HepG2 (cell line): ENCODE results near the gene GOT1. TPM values are rescaled to one million over a fixed set of nuclear protein-coding genes. Genes with fewer than 3 reads are reported as not detected.

ENCODE experiments used
- ARNT ChIP-seq: fragments of 450-650 bp; IDR thresholded peaks from 2 replicates; pipeline ENCODE4 v1.6.1; 2017
- ATF5 ChIP-seq: sonication (generic); formaldehyde crosslinking; IDR thresholded peaks from 2 replicates; pipeline ENCODE4 v1.4.0; 2020; ENCODE audit warnings: mild to moderate bottlenecking, low read depth, missing genetic modification reagents
- CEBPB ChIP-seq: IDR thresholded peaks from 2 replicates; pipeline ENCODE4 v1.6.1; 2011; ENCODE audit warnings: low read depth, low read length, improper control_type of control experiment, borderline replicate concordance
- MAZ ChIP-seq, 2 experiments: sonication (generic) in 1 of 2; formaldehyde crosslinking in 1 of 2; IDR thresholded peaks; 2 replicates each; pipeline versions ENCODE4 v1.5.0 to v1.6.1; 2012 to 2020; ENCODE audit warnings: low read depth in 2 of 2, mild to moderate bottlenecking in 2 of 2, borderline replicate concordance in 1 of 2, improper control_type of control experiment in 1 of 2, low read length in 1 of 2, missing genetic modification reagents in 1 of 2, moderate library complexity in 1 of 2
- SALL1 ChIP-seq: sonication (generic); formaldehyde crosslinking; IDR thresholded peaks from 2 replicates; pipeline ENCODE4 v1.8.0; 2022; ENCODE audit warnings: mild to moderate bottlenecking, missing genetic modification reagents
- SRSF1 ChIP-seq: fragments of 200-400 bp; formaldehyde crosslinking; optimal IDR thresholded peaks from 2 replicates; pipeline ENCODE3; 2017; ENCODE audit warnings: mild to moderate bottlenecking, low read depth, low read length, moderate library complexity
- THAP11 ChIP-seq: IDR thresholded peaks from 2 replicates; pipeline ENCODE4 v1.6.1; 2016; ENCODE audit warnings: missing biosample characterization, missing genetic modification reagents
- ZC3H4 ChIP-seq: sonication (generic); formaldehyde crosslinking; IDR thresholded peaks from 2 replicates; pipeline ENCODE4 v1.4.0; 2020; ENCODE audit warnings: missing genetic modification reagents, borderline replicate concordance
- ZNF160 ChIP-seq: sonication (generic); formaldehyde crosslinking; IDR thresholded peaks from 2 replicates; pipeline ENCODE4 v1.8.0; 2022; ENCODE audit warnings: mild to moderate bottlenecking, inconsistent platforms, missing genetic modification reagents
- ZNF18 ChIP-seq: sonication (generic); formaldehyde crosslinking; IDR thresholded peaks from 2 replicates; pipeline ENCODE4 v1.8.0; 2022; ENCODE audit warnings: mild to moderate bottlenecking, missing genetic modification reagents; ENCODE audit not compliant: insufficient replicate concordance
- ZNF292 ChIP-seq: sonication (generic); formaldehyde crosslinking; IDR thresholded peaks from 2 replicates; pipeline ENCODE4 v1.8.1; 2022; ENCODE audit warnings: mild to moderate bottlenecking, low read depth, missing genetic modification reagents, borderline replicate concordance
- ZNF337 ChIP-seq: sonication (generic); formaldehyde crosslinking; IDR thresholded peaks from 2 replicates; pipeline ENCODE4 v1.5.1; 2020; ENCODE audit warnings: missing genetic modification reagents, low read depth, mild to moderate bottlenecking, borderline replicate concordance
- ZNF33A ChIP-seq: sonication (generic); formaldehyde crosslinking; IDR thresholded peaks from 2 replicates; pipeline ENCODE4 v1.5.1; 2020; ENCODE audit warnings: missing genetic modification reagents, mild to moderate bottlenecking, moderate library complexity, borderline replicate concordance
- ZNF441 ChIP-seq: sonication (generic); formaldehyde crosslinking; IDR thresholded peaks from 2 replicates; pipeline ENCODE4 v1.7.0; 2021; ENCODE audit warnings: missing genetic modification reagents, borderline replicate concordance
- ZNF451 ChIP-seq: sonication (generic); formaldehyde crosslinking; IDR thresholded peaks from 2 replicates; pipeline ENCODE4 v1.5.0; 2020; ENCODE audit warnings: mild to moderate bottlenecking, missing genetic modification reagents
- ZNF496 ChIP-seq: sonication (generic); formaldehyde crosslinking; IDR thresholded peaks from 2 replicates; pipeline ENCODE4 v1.8.1; 2023; ENCODE audit warnings: mild to moderate bottlenecking, moderate library complexity, missing genetic modification reagents; ENCODE audit not compliant: insufficient replicate concordance
- ZNF501 ChIP-seq: sonication (generic); formaldehyde crosslinking; IDR thresholded peaks from 2 replicates; pipeline ENCODE4 v1.5.1; 2020; ENCODE audit warnings: mild to moderate bottlenecking, moderate library complexity, missing genetic modification reagents
- ZNF530 ChIP-seq: sonication (generic); formaldehyde crosslinking; IDR thresholded peaks from 2 replicates; pipeline ENCODE4 v1.5.0; 2020; ENCODE audit warnings: low read depth, mild to moderate bottlenecking, missing genetic modification reagents
- ZNF546 ChIP-seq: sonication (generic); formaldehyde crosslinking; conservative IDR thresholded peaks from 2 replicates; pipeline ENCODE4 v1.8.1; 2023; ENCODE audit warnings: mild to moderate bottlenecking, missing genetic modification reagents
- ZNF562 ChIP-seq: sonication (generic); formaldehyde crosslinking; IDR thresholded peaks from 2 replicates; pipeline ENCODE4 v1.8.0; 2022; ENCODE audit warnings: missing genetic modification reagents, borderline replicate concordance
- ZNF781 ChIP-seq: sonication (generic); formaldehyde crosslinking; IDR thresholded peaks from 2 replicates; pipeline ENCODE4 v1.5.1; 2020; ENCODE audit warnings: borderline replicate concordance, mild to moderate bottlenecking, missing genetic modification reagents; ENCODE audit errors: not compliant biosample characterization
- ZNF879 ChIP-seq: sonication (generic); formaldehyde crosslinking; IDR thresholded peaks from 2 replicates; pipeline ENCODE4 v1.8.1; 2023; ENCODE audit warnings: missing genetic modification reagents
- polyA plus RNA-seq, 8 experiments: library from polyadenylated mRNA; depleted of rRNA in 3 of 8; stranded (reverse) in 7 of 8; unstranded in 1 of 8; fragments of >200 nt; fragmentation: Illumina TruSeq in 4 of 8; extraction: Trizol in 4 of 8; gene quantifications; 2 replicates each; pipeline versions ENCODE4 v1.2.1 to v1.2.3, GENCODE V29; 2011 to 2016; ENCODE audit warnings: low read depth in 4 of 8, missing spikeins in 1 of 8, mixed read lengths in 1 of 8; ENCODE audit not compliant: insufficient read depth in 1 of 8
- total RNA-seq, 5 experiments: library from RNA; depleted of rRNA; stranded (reverse); fragments of >200 nt; fragmentation: Illumina TruSeq; extraction: Trizol; gene quantifications; 2 replicates each; pipeline ENCODE4 v1.2.3, GENCODE V29; 2016; ENCODE audit warnings: low read depth in 1 of 5
- TF ChIP-seq, protein P1 (sequence below): sonication (generic); formaldehyde crosslinking; IDR thresholded peaks from 2 replicates; pipeline ENCODE4 v1.5.0; 2020; ENCODE audit warnings: missing genetic modification reagents, mild to moderate bottlenecking, borderline replicate concordance
- TF ChIP-seq, protein P2 (sequence below): sonication (generic); formaldehyde crosslinking; IDR thresholded peaks from 2 replicates; pipeline ENCODE4 v1.4.0; 2020; ENCODE audit warnings: mild to moderate bottlenecking, missing genetic modification reagents

The GOT1 gene
- total and polyA plus RNA-seq, 2 of the 13 experiments (the other 11 are each of a cell fraction or from before 2014, with no cell fraction given) = 81.2 to 102 TPM

GRCh38 chr10:99430451-99431189 lies at the start of gene GOT1 (continued):
- TF ChIP-seq ATF5 (0 out of 2 replicates have a peak, but pooled peaks have one; percentile 31), ZNF530 (CRISPR knock-in tag) (no peak), ZNF160 (no peak; the same call in 1 of the 2 replicates), ZNF546 (CRISPR knock-in tag) (peak; percentile 56; the same call in 1 of the 2 replicates), ARNT (no peak), ZNF292 (CRISPR knock-in tag) (no peak), SRSF1 (peak; percentile 58), ZNF879 (no peak), MAZ (IDR thresholded peaks at IDR 0.05; ENCODE audit: borderline replicate concordance, low read depth, low read length) (no peak), MAZ (CRISPR knock-in tag; IDR thresholded peaks at IDR 0.05; ENCODE audit: low read depth) (peak; percentile 91), ZNF496 (CRISPR knock-in tag) (no peak), ZNF441 (CRISPR knock-in tag) (peak; percentile 57; the same call in 1 of the 2 replicates), ZNF451 (CRISPR knock-in tag) (no peak), CEBPB (peak; percentile 100), ZNF781 (no peak), ZNF562 (CRISPR knock-in tag) (no peak), ZC3H4 (no peak; the same call in 1 of the 2 replicates), ZNF33A (CRISPR knock-in tag) (no peak), SALL1 (CRISPR knock-in tag) (peak; percentile 69; the same call in 1 of the 2 replicates), ZNF501 (CRISPR knock-in tag) (peak; percentile 83), ZNF18 (peak; percentile 85), ZNF337 (CRISPR knock-in tag) (no peak), THAP11 (CRISPR knock-in tag) (peak; percentile 85)
- TF ChIP-seq, protein P1, sequence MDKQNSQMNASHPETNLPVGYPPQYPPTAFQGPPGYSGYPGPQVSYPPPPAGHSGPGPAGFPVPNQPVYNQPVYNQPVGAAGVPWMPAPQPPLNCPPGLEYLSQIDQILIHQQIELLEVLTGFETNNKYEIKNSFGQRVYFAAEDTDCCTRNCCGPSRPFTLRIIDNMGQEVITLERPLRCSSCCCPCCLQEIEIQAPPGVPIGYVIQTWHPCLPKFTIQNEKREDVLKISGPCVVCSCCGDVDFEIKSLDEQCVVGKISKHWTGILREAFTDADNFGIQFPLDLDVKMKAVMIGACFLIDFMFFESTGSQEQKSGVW (CRISPR knock-in tag) = no peak
- TF ChIP-seq, protein P2, sequence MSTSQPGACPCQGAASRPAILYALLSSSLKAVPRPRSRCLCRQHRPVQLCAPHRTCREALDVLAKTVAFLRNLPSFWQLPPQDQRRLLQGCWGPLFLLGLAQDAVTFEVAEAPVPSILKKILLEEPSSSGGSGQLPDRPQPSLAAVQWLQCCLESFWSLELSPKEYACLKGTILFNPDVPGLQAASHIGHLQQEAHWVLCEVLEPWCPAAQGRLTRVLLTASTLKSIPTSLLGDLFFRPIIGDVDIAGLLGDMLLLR (CRISPR knock-in tag) = peak; percentile 43; the same call in 1 of the 2 replicates
